ENCODE data around the gene NAP1L4.

DNA sequence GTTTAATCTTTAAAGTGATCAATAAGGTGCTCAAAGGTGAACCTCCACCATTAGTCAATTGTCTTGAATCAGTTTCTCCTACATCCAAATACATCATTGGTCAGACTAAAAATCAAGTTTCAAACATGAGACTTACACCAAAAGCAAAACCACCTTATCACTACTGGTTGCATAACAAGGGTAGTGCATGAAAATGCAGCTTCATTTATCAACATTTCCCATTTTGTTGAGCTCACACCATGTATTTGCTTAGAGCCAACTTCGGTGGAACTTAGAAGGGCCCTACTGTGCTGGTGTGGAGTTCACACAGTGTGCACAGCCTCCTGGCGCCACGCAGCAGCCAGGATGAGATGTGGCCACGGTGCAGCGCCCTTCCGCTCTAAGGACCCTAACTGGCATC, 39.8 kb downstream of the NAP1L4 start:
- TF ChIP-seq, protein P1, sequence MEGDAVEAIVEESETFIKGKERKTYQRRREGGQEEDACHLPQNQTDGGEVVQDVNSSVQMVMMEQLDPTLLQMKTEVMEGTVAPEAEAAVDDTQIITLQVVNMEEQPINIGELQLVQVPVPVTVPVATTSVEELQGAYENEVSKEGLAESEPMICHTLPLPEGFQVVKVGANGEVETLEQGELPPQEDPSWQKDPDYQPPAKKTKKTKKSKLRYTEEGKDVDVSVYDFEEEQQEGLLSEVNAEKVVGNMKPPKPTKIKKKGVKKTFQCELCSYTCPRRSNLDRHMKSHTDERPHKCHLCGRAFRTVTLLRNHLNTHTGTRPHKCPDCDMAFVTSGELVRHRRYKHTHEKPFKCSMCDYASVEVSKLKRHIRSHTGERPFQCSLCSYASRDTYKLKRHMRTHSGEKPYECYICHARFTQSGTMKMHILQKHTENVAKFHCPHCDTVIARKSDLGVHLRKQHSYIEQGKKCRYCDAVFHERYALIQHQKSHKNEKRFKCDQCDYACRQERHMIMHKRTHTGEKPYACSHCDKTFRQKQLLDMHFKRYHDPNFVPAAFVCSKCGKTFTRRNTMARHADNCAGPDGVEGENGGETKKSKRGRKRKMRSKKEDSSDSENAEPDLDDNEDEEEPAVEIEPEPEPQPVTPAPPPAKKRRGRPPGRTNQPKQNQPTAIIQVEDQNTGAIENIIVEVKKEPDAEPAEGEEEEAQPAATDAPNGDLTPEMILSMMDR (IDR thresholded peaks at IDR 0.05) = no peak
- TF ChIP-seq POLR2AphosphoS5 (IDR thresholded peaks at IDR 0.05; ENCODE audit: low read depth, low read length) (no peak), EZH2phosphoT487 (IDR thresholded peaks at IDR 0.05; ENCODE audit: borderline replicate concordance, low read depth) (no peak), IRF3 (IDR thresholded peaks at IDR 0.05; ENCODE audit: low read depth, low read length) (no peak), FOXM1 (IDR thresholded peaks at IDR 0.05; ENCODE audit: low read depth) (no peak), REST (IDR thresholded peaks at IDR 0.05; ENCODE audit: low read depth, low read length) (no peak), TAF1 (IDR thresholded peaks at IDR 0.05; ENCODE audit: borderline replicate concordance, low read depth, low read length) (no peak), RFX5 (IDR thresholded peaks at IDR 0.05; ENCODE audit: low read length) (no peak), SIN3A (IDR thresholded peaks at IDR 0.05; ENCODE audit: borderline replicate concordance, low read depth, low read length) (no peak)

All from SK-N-SH (cell line).